NOMO-1 treated with dmso at 0.1 percent for 144 hours (cell line): ENCODE results near the gene SYNGR3.

Experiments used
- DNase-seq: peaks from one replicate; lab custom pipeline; 2025; ENCODE audit not compliant: unreplicated experiment; lab: John Stamatoyannopoulos, UW

The SYNGR3 gene

GRCh38 chr16:2039274-2040031 lies 49.7 kb downstream of the SYNGR3 start:
- DNase-seq: no peak

- no peak for DNase-seq
Observed at GRCh38 chr16:2040041-2040786, 50.4 kb downstream of the SYNGR3 start.

- DNase-seq: no peak
Observed at GRCh38 chr16:2040787-2041522, 51.2 kb downstream of the SYNGR3 start.

DNA sequence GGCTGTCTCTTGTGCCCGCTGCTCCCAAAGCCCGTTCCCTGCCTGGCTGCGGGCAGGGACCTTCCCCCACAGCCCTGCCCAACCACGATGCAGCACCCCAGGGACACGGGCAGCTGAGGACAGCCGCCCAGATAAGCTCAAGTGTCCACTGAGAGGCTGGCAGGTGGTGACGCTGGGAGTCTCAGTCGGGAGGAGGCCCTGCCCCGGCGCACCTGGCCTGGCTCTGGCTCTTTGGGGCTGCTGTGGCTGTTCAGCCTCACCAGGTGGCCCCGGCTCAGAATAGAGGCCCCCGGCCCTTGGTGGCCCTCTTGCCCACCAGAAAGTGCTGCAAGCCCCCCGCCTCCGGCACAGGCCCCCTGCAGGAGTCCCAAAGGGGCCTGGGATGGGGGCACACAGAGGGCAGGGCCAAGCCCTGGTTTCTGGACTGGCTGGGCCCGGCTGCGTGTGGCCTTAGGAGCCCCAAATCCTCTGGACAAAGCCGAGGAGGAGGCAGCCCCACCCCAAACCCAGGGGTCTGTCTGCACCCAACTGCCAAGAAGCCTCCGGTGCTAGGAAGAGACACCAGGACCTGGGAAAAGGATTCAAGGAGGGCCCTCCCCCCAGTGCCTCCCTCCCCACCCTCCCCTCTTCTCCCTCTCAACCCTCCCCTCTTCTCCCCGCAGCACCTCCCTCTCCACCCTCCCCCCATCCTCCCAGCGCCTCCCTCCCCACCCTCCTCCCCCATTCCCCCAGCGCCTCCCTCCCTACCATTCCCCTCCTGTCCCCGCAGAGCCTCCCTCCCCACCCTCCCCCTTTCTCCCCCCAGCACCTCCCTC lies 52.6 kb downstream of the SYNGR3 start:
- no peak for DNase-seq

GRCh38 chr16:2042986-2043666 lies 53.4 kb downstream of the SYNGR3 start:
- DNase-seq: no peak
